WTC11 (cell line): ENCODE measurements around the gene STXBP1.

ENCODE experiments used
- ATF3 ChIP-seq: sonication (generic); formaldehyde crosslinking; conservative IDR thresholded peaks from 2 replicates; pipeline ENCODE4 v1.8.1; 2022; ENCODE audit warnings: mild to moderate bottlenecking, missing genetic modification reagents
- ESRRA ChIP-seq: sonication (generic); formaldehyde crosslinking; IDR thresholded peaks from 2 replicates; pipeline ENCODE4 v1.8.1; 2022; ENCODE audit warnings: mild to moderate bottlenecking, missing genetic modification reagents, borderline replicate concordance
- FOXJ3 ChIP-seq: sonication (generic); formaldehyde crosslinking; IDR thresholded peaks from 2 replicates; pipeline ENCODE4 v1.9.0; 2021; ENCODE audit warnings: missing genetic modification reagents, mild to moderate bottlenecking, borderline replicate concordance
- JAZF1 ChIP-seq: fragments of 250-450 bp; sonication (Bioruptor Pico); IDR thresholded peaks from 2 replicates; pipeline ENCODE4 v1.9.0; 2021; ENCODE audit warnings: moderate library complexity, mild to moderate bottlenecking, inconsistent platforms
- MYBL2 ChIP-seq: sonication (generic); formaldehyde crosslinking; IDR thresholded peaks from 2 replicates; pipeline ENCODE4 v1.8.1; 2023; ENCODE audit warnings: mild to moderate bottlenecking, moderate library complexity, missing genetic modification reagents
- NFE2L1 ChIP-seq: sonication (generic); formaldehyde crosslinking; IDR thresholded peaks from 2 replicates; pipeline ENCODE4 v1.8.1; 2023; ENCODE audit warnings: missing genetic modification reagents
- NR1H2 ChIP-seq: sonication (generic); formaldehyde crosslinking; IDR thresholded peaks from 2 replicates; pipeline ENCODE4 v1.9.0; 2021; ENCODE audit warnings: mild to moderate bottlenecking, moderate library complexity, missing genetic modification reagents
- TF ChIP-seq, protein P1 (sequence below): fragments of 200-600 bp; IDR thresholded peaks from 2 replicates; pipeline ENCODE4 v1.8.0; 2022; ENCODE audit warnings: antibody characterized with exemption

DNA sequence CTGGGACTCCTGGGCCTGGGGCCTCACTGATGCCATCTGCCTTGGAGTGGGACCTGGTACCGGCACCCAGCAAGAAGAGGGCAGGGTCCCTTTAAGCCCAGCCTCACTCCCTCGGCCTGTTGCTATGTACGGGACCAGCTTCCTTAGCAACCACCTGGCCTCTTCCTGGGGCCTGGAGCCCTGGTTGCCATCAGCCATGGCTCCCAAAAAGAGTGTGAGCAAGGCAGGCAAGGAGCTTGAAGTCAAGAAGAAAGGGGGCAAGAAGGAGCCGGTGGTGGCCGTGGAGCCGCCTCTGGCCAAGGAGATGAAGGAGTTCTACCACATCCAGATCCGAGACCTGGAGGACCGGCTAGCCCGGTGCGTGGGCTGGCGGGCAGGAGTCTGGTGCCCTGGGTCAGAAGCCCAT, 94.8 kb downstream of the STXBP1 start, which contains the start of gene CFAP157:
- TF ChIP-seq NFE2L1 (no peak), MYBL2 (no peak), ESRRA (no peak), ATF3 (CRISPR knock-in tag) (no peak), NR1H2 (CRISPR knock-in tag) (no peak), JAZF1 (CRISPR knock-in tag) (no peak), FOXJ3 (CRISPR knock-in tag) (no peak)
- TF ChIP-seq, protein P1, sequence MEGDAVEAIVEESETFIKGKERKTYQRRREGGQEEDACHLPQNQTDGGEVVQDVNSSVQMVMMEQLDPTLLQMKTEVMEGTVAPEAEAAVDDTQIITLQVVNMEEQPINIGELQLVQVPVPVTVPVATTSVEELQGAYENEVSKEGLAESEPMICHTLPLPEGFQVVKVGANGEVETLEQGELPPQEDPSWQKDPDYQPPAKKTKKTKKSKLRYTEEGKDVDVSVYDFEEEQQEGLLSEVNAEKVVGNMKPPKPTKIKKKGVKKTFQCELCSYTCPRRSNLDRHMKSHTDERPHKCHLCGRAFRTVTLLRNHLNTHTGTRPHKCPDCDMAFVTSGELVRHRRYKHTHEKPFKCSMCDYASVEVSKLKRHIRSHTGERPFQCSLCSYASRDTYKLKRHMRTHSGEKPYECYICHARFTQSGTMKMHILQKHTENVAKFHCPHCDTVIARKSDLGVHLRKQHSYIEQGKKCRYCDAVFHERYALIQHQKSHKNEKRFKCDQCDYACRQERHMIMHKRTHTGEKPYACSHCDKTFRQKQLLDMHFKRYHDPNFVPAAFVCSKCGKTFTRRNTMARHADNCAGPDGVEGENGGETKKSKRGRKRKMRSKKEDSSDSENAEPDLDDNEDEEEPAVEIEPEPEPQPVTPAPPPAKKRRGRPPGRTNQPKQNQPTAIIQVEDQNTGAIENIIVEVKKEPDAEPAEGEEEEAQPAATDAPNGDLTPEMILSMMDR: no peak
